ENCODE results near the gene LDLRAP1.

GRCh38 chr1:25504706-25505595, 38.5 kb upstream of the LDLRAP1 start:
- TF ChIP-seq CTCF (IDR thresholded peaks at IDR 0.05 in 2 of 3, conservative IDR thresholded peaks at IDR 0.05 in 1 of 3; ENCODE audit: borderline replicate concordance in 1 of 3, insufficient read depth in 1 of 3, low read depth in 2 of 3, low read length in 2 of 3) (no peak), POLR2A (IDR thresholded peaks at IDR 0.05; ENCODE audit: borderline replicate concordance, extremely low read depth, insufficient read depth, insufficient read length) (no peak), SIN3A (IDR thresholded peaks at IDR 0.05; ENCODE audit: low read depth) (no peak), RAD21 (IDR thresholded peaks at IDR 0.05; ENCODE audit: low read depth) (no peak), YY1 (IDR thresholded peaks at IDR 0.05; ENCODE audit: extremely low read depth, insufficient replicate concordance, low read depth, low read length) (no peak), CEBPB (IDR thresholded peaks at IDR 0.05; ENCODE audit: low read depth) (no peak), ZNF274 (IDR thresholded peaks at IDR 0.05; ENCODE audit: low read depth, low read length) (no peak), JUND (IDR thresholded peaks at IDR 0.05) (no peak)

Data from HCT116 (cell line).